Sigmoid colon (tissue), 7 donors: Measurements from ENCODE around the gene TRABD2B. TPM values are rescaled to one million over a fixed set of nuclear protein-coding genes. Genes with fewer than 3 reads are reported as not detected.

Source experiments
- DNase-seq: peaks from one replicate; pipeline ENCODE4 v3.0.0-alpha.2; 2019
- H3K27ac ChIP-seq, 4 donors: fragments of 200-600 bp; sonication (generic); one replicate each; pipeline ENCODE4 v1.5.1; 2016 to 2019; ENCODE audit warnings: mild to moderate bottlenecking in 1 of 4
- H3K27me3 ChIP-seq, 3 donors: fragments of 200-600 bp; sonication (generic); one replicate each; pipeline ENCODE4 v1.5.1; 2019; ENCODE audit warnings: mild to moderate bottlenecking in 1 of 3
- H3K36me3 ChIP-seq, 4 donors: fragments of 200-600 bp; sonication (generic); one replicate each; pipeline ENCODE4 v1.5.1; 2016 to 2019
- H3K4me1 ChIP-seq, 4 donors: fragments of 200-600 bp; sonication (generic); one replicate each; pipeline ENCODE4 v1.5.1; 2017 to 2019
- H3K4me3 ChIP-seq, 4 donors: fragments of 200-600 bp; sonication (generic); one replicate each; pipeline ENCODE4 v1.5.1; 2017 to 2019; ENCODE audit warnings: mild to moderate bottlenecking in 2 of 4, moderate library complexity in 1 of 4
- H3K9me3 ChIP-seq, 4 donors: fragments of 200-600 bp in 3 of 4; sonication (generic) in 3 of 4; one replicate each; pipeline versions ENCODE4 v1.5.1 to v1.6.1; 2013 to 2019
- CTCF ChIP-seq, 4 experiments: fragments of 450-650 bp in 3 of 4; fragments of 200-600 bp in 1 of 4; IDR thresholded peaks; one replicate each; pipeline ENCODE4 v1.5.1; 2016 to 2019; ENCODE audit warnings: antibody characterized with exemption in 4 of 4, mild to moderate bottlenecking in 3 of 4, moderate library complexity in 2 of 4
- EP300 ChIP-seq, 4 donors: sonication (generic); formaldehyde crosslinking; IDR thresholded peaks; one replicate each; pipeline ENCODE4 v1.6.1; 2017; ENCODE audit warnings: antibody characterized with exemption in 4 of 4
- POLR2A ChIP-seq, 2 donors: fragments of 450-650 bp; IDR thresholded peaks; one replicate each; pipeline ENCODE4 v1.6.1; 2016; ENCODE audit warnings: antibody characterized with exemption in 2 of 2, mild to moderate bottlenecking in 2 of 2, moderate library complexity in 2 of 2
- POLR2AphosphoS5 ChIP-seq, 4 donors: sonication (generic); formaldehyde crosslinking; IDR thresholded peaks; one replicate each; pipeline ENCODE4 v1.6.1; 2017; ENCODE audit warnings: antibody characterized with exemption in 4 of 4
- WGBS, 2 donors: extraction: QIAGEN DNeasy Blood & Tissue Kit; methylation state at CpG; one replicate each; pipeline ENCODE4 v1.1.7; 2013; 5-methylcytosine and 5-hydroxymethylcytosine counted together
- intact Hi-C: fragments of 100-400 bp; cut with DNase I; formaldehyde crosslinking; loops from one replicate; pipeline ENCODE4 v1.15.1; 2023
- polyA plus RNA-seq, 3 donors: library from polyadenylated mRNA; stranded (reverse); fragments of 200-250 nt; gene quantifications; one replicate each; pipeline ENCODE4 v1.2.3, GENCODE V29; 2013
- total RNA-seq, 4 donors: library from RNA; depleted of rRNA; stranded (reverse); fragments of >200 nt; gene quantifications; one replicate each; pipeline ENCODE4 v1.1.0, GENCODE V29; 2016
- donor health status: healthy with polysubstance abuse.
- donor health status: Bipolar disorder and iron deficiency.
- donor health status: healthy.

TRABD2B gene
- total and polyA plus RNA-seq, 7 donors, result 0.63 to 1.8 (median 1.0) TPM; not detected in 1

GRCh38 chr1:47785118-47785517, 212.1 kb downstream of the TRABD2B start:
- Histone ChIP-seq H3K36me3 (no peaks in the 10 kb centered on the region), H3K4me3 (no peak overlapping the region), H3K9me3 (no peaks in the 10 kb centered on the region), H3K27ac (no peak overlapping the region), H3K4me1 (peaks cover 0 to 14% (median 6%) of the 10 kb centered on the region in 4 donors), H3K27me3 (no peaks in the 10 kb centered on the region)
- TF ChIP-seq CTCF (IDR thresholded peaks at IDR 0.05), result no peak
- no peak for TF ChIP-seq POLR2AphosphoS5 (IDR thresholded peaks at IDR 0.05)
- no peak for DNase-seq
- intact Hi-C loops, result no loop called here
- 53 to 63% methylated on average over 4 of the region's 4 CpGs for WGBS, 2 donors

GRCh38 chr1:47784497-47784822, 212.7 kb downstream of the TRABD2B start:
- peaks cover 0 to 14% (median 6%) of the 10 kb centered on the region in 4 donors for H3K4me1 ChIP-seq
- H3K27ac ChIP-seq, result no peak overlapping the region
- 78 to 95% methylated on average over 6 of the region's 6 CpGs for WGBS, 2 donors

GRCh38 chr1:47783638-47784496, 213.3 kb downstream of the TRABD2B start:
- peaks cover 0 to 14% (median 6%) of the 10 kb centered on the region in 4 donors for H3K4me1 ChIP-seq

More at GRCh38 chr1:47784497-47784822, 212.7 kb downstream of the TRABD2B start:
- DNase-seq, result no peak
- H3K36me3 ChIP-seq, result no peaks in the 10 kb centered on the region
- intact Hi-C loops, result no loop called here
- no peaks in the 10 kb centered on the region for H3K27me3 ChIP-seq
- H3K4me3 ChIP-seq, result no peak overlapping the region
- H3K9me3 ChIP-seq, result no peaks in the 10 kb centered on the region
- TF ChIP-seq CTCF (IDR thresholded peaks at IDR 0.05) (no peak), POLR2AphosphoS5 (IDR thresholded peaks at IDR 0.05) (no peak), POLR2A (IDR thresholded peaks at IDR 0.05) (no peak), EP300 (IDR thresholded peaks at IDR 0.05) (no peak)

GRCh38 chr1:47782414-47783166, 214.6 kb downstream of the TRABD2B start:
- 74 to 81% methylated on average over 9 of the region's 9 CpGs for WGBS, 2 donors
- H3K4me1 ChIP-seq, result peaks cover 0 to 14% (median 6%) of the 10 kb centered on the region in 4 donors
- DNase-seq, result no peak
- TF ChIP-seq CTCF (IDR thresholded peaks at IDR 0.05) (no peak), POLR2AphosphoS5 (IDR thresholded peaks at IDR 0.05) (no peak), POLR2A (IDR thresholded peaks at IDR 0.05) (no peak), EP300 (IDR thresholded peaks at IDR 0.05) (no peak)
- no peaks in the 10 kb centered on the region for H3K27me3 ChIP-seq
- no peak overlapping the region for H3K4me3 ChIP-seq
- intact Hi-C loops, result no loop called here
- no peaks in the 10 kb centered on the region for H3K9me3 ChIP-seq
- H3K36me3 ChIP-seq, result no peaks in the 10 kb centered on the region
- H3K27ac ChIP-seq, result no peak overlapping the region

More at GRCh38 chr1:47783638-47784496, 213.3 kb downstream of the TRABD2B start:
- Histone ChIP-seq H3K9me3 (no peaks in the 10 kb centered on the region), H3K4me3 (no peak overlapping the region), H3K27me3 (no peaks in the 10 kb centered on the region), H3K27ac (no peak overlapping the region), H3K36me3 (no peaks in the 10 kb centered on the region)
- TF ChIP-seq EP300 (IDR thresholded peaks at IDR 0.05) (no peak), CTCF (IDR thresholded peaks at IDR 0.05) (no peak), POLR2AphosphoS5 (IDR thresholded peaks at IDR 0.05) (no peak), POLR2A (IDR thresholded peaks at IDR 0.05) (no peak)
- intact Hi-C loops, result no loop called here
- WGBS, 2 donors, result 78 to 81% methylated on average over 14 of the region's 14 CpGs
- DNase-seq, result no peak
